IPS-18a (cell line): ENCODE measurements around the gene ARHGEF3.
"Not testable (repeated sequence)": the region's sequence is repeated elsewhere in the genome, so short reads cannot be mapped to it uniquely, and the experiment has no call there.

ENCODE experiments used
- H3K27ac ChIP-seq: one replicate; pipeline ENCODE4 v1.5.1; 2013; ENCODE audit warnings: low read length
- H3K27me3 ChIP-seq: one replicate; pipeline ENCODE4 v1.6.1; 2013; ENCODE audit warnings: mild to moderate bottlenecking, low read length; ENCODE audit not compliant: control insufficient read depth, insufficient read depth
- H3K36me3 ChIP-seq: one replicate; pipeline ENCODE4 v1.6.1; 2013; ENCODE audit warnings: low read depth, low read length; ENCODE audit not compliant: control insufficient read depth
- H3K4me1 ChIP-seq: one replicate; pipeline ENCODE4 v1.6.1; 2013; ENCODE audit warnings: low read depth, low read length; ENCODE audit not compliant: control insufficient read depth
- H3K4me3 ChIP-seq: one replicate; pipeline ENCODE4 v1.5.1; 2013; ENCODE audit warnings: low read length
- H3K9ac ChIP-seq: one replicate; pipeline ENCODE4 v1.6.1; 2013; ENCODE audit warnings: mild to moderate bottlenecking, low read length, moderate library complexity
- H3K9me3 ChIP-seq: one replicate; pipeline ENCODE4 v1.6.1; 2013; ENCODE audit warnings: low read depth, low read length; ENCODE audit not compliant: control insufficient read depth

Gene ARHGEF3

GRCh38 chr3:56742887-56743286 lies 58.9 kb downstream of the ARHGEF3 start:
- Histone ChIP-seq H3K4me3 (no peak overlapping the region), H3K4me1 (no peaks in the 10 kb centered on the region), H3K9ac (no peak overlapping the region), H3K27ac (no peak overlapping the region), H3K9me3 (no peaks in the 10 kb centered on the region), H3K27me3 (no peaks in the 10 kb centered on the region), H3K36me3 (no peaks in the 10 kb centered on the region)

GRCh38 chr3:56739036-56739435 lies 62.7 kb downstream of the ARHGEF3 start:
- no peak overlapping the region for H3K9ac ChIP-seq
- H3K4me1 ChIP-seq: no peaks in the 10 kb centered on the region
- H3K27me3 ChIP-seq: no peaks in the 10 kb centered on the region
- no peak overlapping the region for H3K4me3 ChIP-seq
- no peak overlapping the region for H3K27ac ChIP-seq
- H3K36me3 ChIP-seq: no peaks in the 10 kb centered on the region
- H3K9me3 ChIP-seq: no peaks in the 10 kb centered on the region

GRCh38 chr3:56737006-56737405 lies 64.7 kb downstream of the ARHGEF3 start:
- H3K9ac ChIP-seq: no peak overlapping the region
- no peak overlapping the region for H3K4me3 ChIP-seq
- H3K4me1 ChIP-seq: peaks cover 4% of the 10 kb centered on the region
- H3K9me3 ChIP-seq: no peaks in the 10 kb centered on the region
- no peaks in the 10 kb centered on the region for H3K27me3 ChIP-seq
- no peak overlapping the region for H3K27ac ChIP-seq
- H3K36me3 ChIP-seq: no peaks in the 10 kb centered on the region

- Histone ChIP-seq H3K36me3 (no peaks in the 10 kb centered on the region), H3K4me3 (no peak overlapping the region), H3K27ac (no peak overlapping the region), H3K9ac (no peak overlapping the region), H3K27me3 (no peaks in the 10 kb centered on the region), H3K9me3 (no peaks in the 10 kb centered on the region), H3K4me1 (peaks cover 10% of the 10 kb centered on the region)
These were observed 69.6 kb downstream of the ARHGEF3 start for GRCh38 chr3:56732109-56732508.

- no peaks in the 10 kb centered on the region for H3K27me3 ChIP-seq
- no peaks in the 10 kb centered on the region for H3K4me1 ChIP-seq
- H3K27ac ChIP-seq: no peak overlapping the region
- no peak overlapping the region for H3K9ac ChIP-seq
- H3K36me3 ChIP-seq: no peaks in the 10 kb centered on the region
- H3K9me3 ChIP-seq: no peaks in the 10 kb centered on the region
- no peak overlapping the region for H3K4me3 ChIP-seq
These were observed 76.6 kb downstream of the ARHGEF3 start for GRCh38 chr3:56725175-56725574.

GRCh38 chr3:56724676-56725075 lies 77.1 kb downstream of the ARHGEF3 start:
- no peaks in the 10 kb centered on the region for H3K36me3 ChIP-seq
- H3K9me3 ChIP-seq: no peaks in the 10 kb centered on the region
- H3K27ac ChIP-seq: no peak overlapping the region
- H3K4me3 ChIP-seq: no peak overlapping the region
- no peak overlapping the region for H3K9ac ChIP-seq
- no peaks in the 10 kb centered on the region for H3K27me3 ChIP-seq
- H3K4me1 ChIP-seq: no peaks in the 10 kb centered on the region

- Histone ChIP-seq H3K9ac (no peak overlapping the region), H3K4me3 (no peak overlapping the region), H3K27me3 (no peaks in the 10 kb centered on the region), H3K9me3 (no peaks in the 10 kb centered on the region), H3K4me1 (no peaks in the 10 kb centered on the region), H3K27ac (no peak overlapping the region), H3K36me3 (no peaks in the 10 kb centered on the region)
These were observed 80.9 kb downstream of the ARHGEF3 start for GRCh38 chr3:56720849-56721248.

GRCh38 chr3:56718809-56719208 lies 82.9 kb downstream of the ARHGEF3 start:
- not testable (repeated sequence) for H3K27me3 ChIP-seq, H3K4me1 ChIP-seq, H3K36me3 ChIP-seq, H3K27ac ChIP-seq, H3K4me3 ChIP-seq, H3K9ac ChIP-seq, H3K9me3 ChIP-seq

GRCh38 chr3:56711344-56711743 lies 90.4 kb downstream of the ARHGEF3 start:
- H3K9me3 ChIP-seq: no peaks in the 10 kb centered on the region
- no peak overlapping the region for H3K27ac ChIP-seq

GRCh38 chr3:56707412-56707811 lies 94.3 kb downstream of the ARHGEF3 start:
- not testable (repeated sequence) for H3K9ac ChIP-seq, H3K27me3 ChIP-seq, H3K9me3 ChIP-seq, H3K4me3 ChIP-seq, H3K27ac ChIP-seq, H3K4me1 ChIP-seq, H3K36me3 ChIP-seq

More at GRCh38 chr3:56711344-56711743, 90.4 kb downstream of the ARHGEF3 start:
- H3K4me3 ChIP-seq: no peak overlapping the region
- H3K27me3 ChIP-seq: no peaks in the 10 kb centered on the region
- H3K9ac ChIP-seq: no peak overlapping the region
- H3K36me3 ChIP-seq: no peaks in the 10 kb centered on the region
- no peaks in the 10 kb centered on the region for H3K4me1 ChIP-seq

- Histone ChIP-seq H3K27me3 (no peaks in the 10 kb centered on the region), H3K36me3 (no peaks in the 10 kb centered on the region), H3K9me3 (no peaks in the 10 kb centered on the region), H3K27ac (no peak overlapping the region), H3K4me3 (no peak overlapping the region), H3K4me1 (no peaks in the 10 kb centered on the region), H3K9ac (no peak overlapping the region)
These were observed 95.1 kb downstream of the ARHGEF3 start for GRCh38 chr3:56706629-56707028.

GRCh38 chr3:56704706-56705105 lies 97.0 kb downstream of the ARHGEF3 start:
- Histone ChIP-seq H3K9ac (no peak overlapping the region), H3K9me3 (no peaks in the 10 kb centered on the region), H3K4me3 (no peak overlapping the region), H3K36me3 (no peaks in the 10 kb centered on the region), H3K27me3 (no peaks in the 10 kb centered on the region), H3K27ac (no peak overlapping the region), H3K4me1 (no peaks in the 10 kb centered on the region)
